Skeletal muscle tissue (tissue), 2 donors: ENCODE results near the gene SDC3. TPM values are rescaled to one million over a fixed set of nuclear protein-coding genes. Genes with fewer than 3 reads are reported as not detected.

Experiments
- small RNA-seq: library from RNA; depleted of rRNA; stranded (forward); fragments of <200 nt; gene quantifications from one replicate; pipeline ENCODE3, GENCODE V24; 2014
- total RNA-seq: library from RNA; depleted of rRNA; stranded (reverse); fragments of >200 nt; gene quantifications from one replicate; pipeline ENCODE4 v1.2.3, GENCODE V29; 2014

Gene SDC3
- total RNA-seq, 1 donor from 2014 or later = 8.9 TPM

Small RNAs within 50 kb of the gene (small RNA-seq; reads per million reads assigned to genes)
- gene RN7SKP91 (not detected), gene RN7SL371P (not detected)

Other genes starting within 250 kb of the SDC3 start
- 1.6 TPM for gene MATN1, start 185.2 kb downstream of the SDC3 start, total RNA-seq
- 7.3 TPM for gene LAPTM5, start 151.0 kb downstream of the SDC3 start, total RNA-seq
- 68.9 TPM for gene PUM1, start 157.0 kb upstream of the SDC3 start, total RNA-seq